GM12878 (cell line): ENCODE measurements around the gene PI4KB. TPM values are rescaled to one million over a fixed set of nuclear protein-coding genes. Genes with fewer than 3 reads are reported as not detected.

Experiments
- ATAC-seq: fragments of 200-7000 bp; cut with Tn5 transposase; 3 replicates; pipeline ENCODE4 v1.9.1; 2020; ENCODE audit warnings: mild to moderate bottlenecking, moderate library complexity
- BruUV-seq: library from RNA; stranded (reverse); fragments of 400-500 nt; replicated peaks from 2 replicates; lab custom pipeline; 2021; lab: Mats Ljungman, UMichigan
- CTCF ChIA-PET: fragments of 300-600 bp; sonication (Branson Sonifier 250); formaldehyde crosslinking; extraction: SDS; loops from one replicate; lab custom pipeline; 2021; ENCODE audit warnings: inconsistent platforms; lab: Yijun Ruan, JAX
- POLR2A ChIA-PET: fragments of 350-600 bp; formaldehyde crosslinking; extraction: SDS; loops from one replicate; lab custom pipeline; 2021; ENCODE audit warnings: inconsistent platforms; lab: Charles Lee
- RAD21 ChIA-PET: fragments of 300-600 bp; sonication (Branson Sonifier 250); formaldehyde crosslinking; loops from one replicate; lab custom pipeline; 2023; ENCODE audit warnings: antibody characterized with exemption; ENCODE audit not compliant: unreplicated experiment; lab: Charles Lee
- SMC1A ChIA-PET: fragments of 300-600 bp; sonication (Branson Sonifier 250); formaldehyde crosslinking; loops from one replicate; lab custom pipeline; 2023; ENCODE audit not compliant: unreplicated experiment, uncharacterized antibody; lab: Charles Lee
- DNase-seq: peaks from one replicate; pipeline ENCODE4 v3.0.0-alpha.2; 2011; ENCODE audit warnings: low read depth, low spot score
- FAIRE-seq: peaks from 3 replicates; lab custom pipeline; 2011; peaks lifted over from hg19 to GRCh38; lab: Jason Lieb, UNC
- H2AFZ ChIP-seq: 2 replicates; pipeline ENCODE4 v1.6.0; 2011; ENCODE audit warnings: low read depth, low read length, control low read depth; ENCODE audit not compliant: control insufficient read depth
- H3K27ac ChIP-seq: 2 replicates; pipeline ENCODE4 v1.5.1; 2011; ENCODE audit warnings: control low read depth; ENCODE audit not compliant: control insufficient read depth, insufficient read depth
- H3K27me3 ChIP-seq, 2 experiments: replicated peaks in 1 of 2; 2 replicates each; pipeline versions ENCODE4 v1.6.0 to v1.6.1; 2011; ENCODE audit warnings: low read length in 1 of 2; ENCODE audit not compliant: control insufficient read depth in 2 of 2, insufficient read depth in 2 of 2
- H3K36me3 ChIP-seq, 2 experiments: 2 replicates each; pipeline ENCODE4 v1.5.1; 2011; ENCODE audit warnings: low read length in 1 of 2; ENCODE audit not compliant: control insufficient read depth in 2 of 2, insufficient read depth in 2 of 2
- H3K4me1 ChIP-seq: 2 replicates; pipeline ENCODE4 v1.6.1; 2011; ENCODE audit warnings: mild to moderate bottlenecking, low read length, moderate library complexity, mixed read lengths; ENCODE audit not compliant: control insufficient read depth, insufficient read depth
- H3K4me2 ChIP-seq: 2 replicates; pipeline ENCODE4 v1.6.0; 2011; ENCODE audit warnings: control low read depth; ENCODE audit not compliant: control insufficient read depth, insufficient read depth
- H3K4me3 ChIP-seq: fragments of 200-600 bp; sonication (generic); 2 replicates; pipeline ENCODE4 v1.5.1; 2016
- H3K79me2 ChIP-seq: 2 replicates; pipeline ENCODE4 v1.6.0; 2011; ENCODE audit warnings: low read length; ENCODE audit not compliant: control insufficient read depth, insufficient read depth
- H3K9ac ChIP-seq: 2 replicates; pipeline ENCODE4 v1.8.0; 2011; ENCODE audit warnings: low read length, control low read depth, mixed read lengths; ENCODE audit not compliant: control insufficient read depth, insufficient read depth
- H3K9me3 ChIP-seq: replicated peaks from 3 replicates; pipeline ENCODE4 v1.5.1; 2011; ENCODE audit warnings: mild to moderate bottlenecking, low read length; ENCODE audit not compliant: control insufficient read depth, insufficient read depth
- H4K20me1 ChIP-seq: 2 replicates; pipeline ENCODE4 v1.6.0; 2011; ENCODE audit not compliant: control insufficient read depth, insufficient read depth
- ASH2L ChIP-seq: fragments of 300-600, 200-600 bp; sonication (generic); IDR thresholded peaks from 2 replicates; pipeline ENCODE4 v1.6.1; 2017; ENCODE audit warnings: low read depth, mild to moderate bottlenecking, borderline replicate concordance
- ATF3 ChIP-seq: IDR thresholded peaks from 2 replicates; pipeline ENCODE4 v1.6.1; 2011; ENCODE audit warnings: low read depth, mild to moderate bottlenecking, low read length, moderate library complexity, borderline replicate concordance; ENCODE audit errors: extremely low read depth
- CBX3 ChIP-seq: fragments of 200-600 bp; sonication (generic); IDR thresholded peaks from 2 replicates; pipeline ENCODE4 v1.6.1; 2016; ENCODE audit warnings: low read depth, borderline replicate concordance
- CEBPZ ChIP-seq: fragments of 150-350 bp; IDR thresholded peaks from 2 replicates; pipeline ENCODE4 v1.6.1; 2016; ENCODE audit warnings: low read depth, low read length
- EED ChIP-seq: sonication (generic); IDR thresholded peaks from 2 replicates; pipeline ENCODE4 v1.6.1; 2016; ENCODE audit warnings: antibody characterized with exemption, low read depth
- HCFC1 ChIP-seq: fragments of 150-350 bp; IDR thresholded peaks from 2 replicates; pipeline ENCODE4 v1.6.1; 2014; ENCODE audit warnings: low read length
- IKZF1 ChIP-seq: fragments of 450-650 bp; conservative IDR thresholded peaks from 2 replicates; pipeline ENCODE4 v1.6.1; 2017; ENCODE audit warnings: antibody characterized with exemption, mild to moderate bottlenecking
- MEF2A ChIP-seq: IDR thresholded peaks from 2 replicates; pipeline ENCODE4 v1.6.1; 2011; ENCODE audit warnings: low read depth, mild to moderate bottlenecking, low read length, moderate library complexity; ENCODE audit not compliant: insufficient read depth
- PAX5 ChIP-seq: IDR thresholded peaks from 2 replicates; pipeline ENCODE4 v1.6.1; 2011; ENCODE audit warnings: low read depth, low read length, borderline replicate concordance
- POU2F2 ChIP-seq: IDR thresholded peaks from 3 replicates; pipeline ENCODE4 v1.6.1; 2011; ENCODE audit warnings: low read depth, mild to moderate bottlenecking, low read length, borderline replicate concordance
- SREBF1 ChIP-seq: IDR thresholded peaks from 2 replicates; pipeline ENCODE4 v1.6.1; 2012; ENCODE audit warnings: mild to moderate bottlenecking, low read length
- SREBF2 ChIP-seq: IDR thresholded peaks from 2 replicates; pipeline ENCODE4 v1.6.1; 2012; ENCODE audit warnings: mild to moderate bottlenecking, low read length
- ZNF622 ChIP-seq: fragments of 450-650 bp; IDR thresholded peaks from 2 replicates; pipeline ENCODE4 v1.6.1; 2017; ENCODE audit warnings: mild to moderate bottlenecking, inconsistent platforms
- WGBS: methylation state at CpG from one replicate; pipeline ENCODE4 v1.1.6; 2016; ENCODE audit warnings: low lambda C conversion rate; ENCODE audit not compliant: insufficient replicate concordance, insufficient coverage; ENCODE audit errors: missing lambda C conversion rate; 5-methylcytosine and 5-hydroxymethylcytosine counted together
- in situ Hi-C: fragments of 300-500 bp; cut with MboI; formaldehyde crosslinking; loops from 9 replicates; pipeline ENCODE4 v1.14.3; 2018; ENCODE audit warnings: mixed read lengths
- intact Hi-C: fragments of 100-400 bp; cut with micrococcal nuclease; formaldehyde crosslinking; loops from one replicate; pipeline ENCODE4 v1.14.2; 2022; ENCODE audit not compliant: unreplicated experiment
- polyA plus RNA-seq, 11 experiments: library from polyadenylated mRNA; depleted of rRNA in 4 of 11; unstranded in 6 of 11; stranded (reverse) in 5 of 11; fragments of >200 nt; fragmentation: Nextera tagmentation in 4 of 11; fragmentation: Illumina TruSeq in 1 of 11; extraction: Ambion mirVana in 4 of 11; extraction: Trizol in 1 of 11; gene quantifications; 1 replicate in 1 of 11; 2 replicates in 10 of 11; pipeline versions ENCODE4 v1.2.1 to v1.2.3, GENCODE V29; 2011 to 2016; ENCODE audit warnings: inconsistent platforms in 2 of 11, missing spikeins in 2 of 11, low read depth in 1 of 11
- total RNA-seq, 4 experiments: library from RNA; depleted of rRNA in 3 of 4; stranded (reverse); fragments of >200 nt in 3 of 4; fragmentation: Illumina TruSeq in 1 of 4; extraction: Trizol in 1 of 4; gene quantifications; 2 replicates each; pipeline versions ENCODE4 v1.2.1 to v1.2.3, GENCODE V29; 2013 to 2021

Gene PI4KB
- total and polyA plus RNA-seq, 10 of the 15 experiments (the other 5 are each of a cell fraction or from before 2014, with no cell fraction given) = 3.3 to 88.3 (median 51.7) TPM

GRCh38 chr1:151368393-151369301, 41.4 kb upstream of the PI4KB start:
- CTCF ChIA-PET = interaction anchor here (0.7 to 1.0 kb wide), 2 partner anchors 10 to 14 kb away, joined by 3 to 4 read pairs; no protein-coding TSS in a partner anchor
- FAIRE-seq = no peak
- SMC1A ChIA-PET = no interaction called here
- in situ Hi-C loops (no loop called here), intact Hi-C loops (no loop called here)
- Histone ChIP-seq H3K36me3 (no peaks in the 10 kb centered on the region), H3K9ac (no peak overlapping the region), H3K27ac (no peak overlapping the region), H3K9me3 (no peaks in the 10 kb centered on the region; the same call in 1 of the 3 replicates), H3K4me2 (no peak overlapping the region), H3K79me2 (no peaks in the 10 kb centered on the region), H3K27me3 (no peaks in the 10 kb centered on the region), H3K4me1 (no peaks in the 10 kb centered on the region), H3K4me3 (no peak overlapping the region), H2AFZ (no peak overlapping the region), H4K20me1 (no peaks in the 10 kb centered on the region)
- RAD21 ChIA-PET = no interaction called here
- ATAC-seq = no peak
- BruUV-seq = no TSS peak
- 43% methylated on average over 20 of the region's 20 CpGs for WGBS
- DNase-seq = no peak
- POLR2A ChIA-PET = interaction anchor here (0.9 kb wide), 1 partner anchor 12 kb away, joined by 3 read pairs; no protein-coding TSS in a partner anchor
- TF ChIP-seq MEF2A (no peak), PAX5 (no peak), EED (no peak), HCFC1 (no peak), POU2F2 (no peak), ATF3 (no peak), CEBPZ (no peak), SREBF2 (no peak), SREBF1 (no peak), ASH2L (no peak), ZNF622 (no peak), CBX3 (no peak), IKZF1 (no peak)
